ENCODE data around the gene ELK4. TPM values are rescaled to one million over a fixed set of nuclear protein-coding genes. Genes with fewer than 3 reads are reported as not detected.

ELK4 gene
- total RNA-seq, 2 donors from 2014 or later, result 20.2 to 34.4 TPM

DNA sequence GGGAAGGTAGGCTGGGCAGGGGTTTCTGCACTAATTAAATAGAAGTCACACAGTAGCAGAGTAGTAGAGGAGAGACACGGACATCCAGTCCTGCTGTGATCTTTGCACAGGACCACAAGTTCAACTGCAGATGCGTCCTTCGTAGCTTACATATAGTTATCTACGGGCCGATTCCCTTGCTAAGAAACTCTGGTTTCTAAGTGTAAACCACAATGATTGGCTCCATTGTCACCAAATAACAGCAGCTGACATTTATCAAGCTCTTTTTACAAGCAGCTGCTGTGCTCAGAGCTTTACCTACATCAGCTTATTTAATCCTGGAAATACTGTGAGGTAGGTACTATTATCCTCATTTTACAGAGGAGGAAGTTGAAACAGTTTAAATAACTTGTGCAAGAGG lies 45.4 kb upstream of the ELK4 start:
- Histone ChIP-seq H3K27me3 (replicated peaks; ENCODE audit: insufficient read depth) (no peaks in the 10 kb centered on the region), H3K9me3 (no peaks in the 10 kb centered on the region), H3K27ac (no peak overlapping the region), H3K4me1 (ENCODE audit: control insufficient read depth in 1 of 2, low read depth in 2 of 2) (peaks cover 18 to 62% of the 10 kb centered on the region in 2 donors), H3K4me3 (no peak overlapping the region), H3K36me3 (no peaks in the 10 kb centered on the region)
- TF ChIP-seq, protein P1, sequence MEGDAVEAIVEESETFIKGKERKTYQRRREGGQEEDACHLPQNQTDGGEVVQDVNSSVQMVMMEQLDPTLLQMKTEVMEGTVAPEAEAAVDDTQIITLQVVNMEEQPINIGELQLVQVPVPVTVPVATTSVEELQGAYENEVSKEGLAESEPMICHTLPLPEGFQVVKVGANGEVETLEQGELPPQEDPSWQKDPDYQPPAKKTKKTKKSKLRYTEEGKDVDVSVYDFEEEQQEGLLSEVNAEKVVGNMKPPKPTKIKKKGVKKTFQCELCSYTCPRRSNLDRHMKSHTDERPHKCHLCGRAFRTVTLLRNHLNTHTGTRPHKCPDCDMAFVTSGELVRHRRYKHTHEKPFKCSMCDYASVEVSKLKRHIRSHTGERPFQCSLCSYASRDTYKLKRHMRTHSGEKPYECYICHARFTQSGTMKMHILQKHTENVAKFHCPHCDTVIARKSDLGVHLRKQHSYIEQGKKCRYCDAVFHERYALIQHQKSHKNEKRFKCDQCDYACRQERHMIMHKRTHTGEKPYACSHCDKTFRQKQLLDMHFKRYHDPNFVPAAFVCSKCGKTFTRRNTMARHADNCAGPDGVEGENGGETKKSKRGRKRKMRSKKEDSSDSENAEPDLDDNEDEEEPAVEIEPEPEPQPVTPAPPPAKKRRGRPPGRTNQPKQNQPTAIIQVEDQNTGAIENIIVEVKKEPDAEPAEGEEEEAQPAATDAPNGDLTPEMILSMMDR (IDR thresholded peaks at IDR 0.05), result no peak
- ATAC-seq (ENCODE audit: insufficient number of reproducible peaks, low FRiP score, low read depth) (no peak), DNase-seq (ENCODE audit: low spot score) (no peak)

DNA sequence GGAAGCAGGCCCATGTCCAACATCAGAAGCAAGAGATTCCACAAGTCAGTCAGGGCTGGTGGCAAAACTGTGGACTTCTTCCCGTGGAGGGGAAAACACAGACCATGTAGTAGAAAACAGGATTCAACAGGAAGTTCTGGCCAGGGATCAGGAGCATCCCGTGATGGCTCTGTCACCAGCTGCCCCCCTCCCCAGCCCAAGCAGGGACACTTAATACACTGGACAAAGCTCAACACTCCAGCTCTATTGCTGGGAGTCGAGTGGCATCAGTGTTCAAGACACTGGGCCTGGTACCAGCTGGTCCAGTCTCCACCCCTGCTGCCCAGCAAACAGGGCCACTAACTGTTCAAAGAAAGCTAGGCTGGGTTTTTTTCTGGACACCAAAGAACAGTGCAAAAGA lies 44.8 kb upstream of the ELK4 start:
- no peak for ATAC-seq (ENCODE audit: insufficient number of reproducible peaks, low FRiP score, low read depth)
- Histone ChIP-seq H3K9me3 (no peaks in the 10 kb centered on the region), H3K36me3 (no peaks in the 10 kb centered on the region), H3K4me3 (no peak overlapping the region), H3K4me1 (ENCODE audit: control insufficient read depth in 1 of 2, low read depth in 2 of 2) (peaks cover 18 to 65% of the 10 kb centered on the region in 2 donors), H3K27ac (no peak overlapping the region), H3K27me3 (replicated peaks; ENCODE audit: insufficient read depth) (no peaks in the 10 kb centered on the region)
- no peak for DNase-seq (ENCODE audit: low spot score)
- TF ChIP-seq, protein P1 (IDR thresholded peaks at IDR 0.05), result no peak

DNA sequence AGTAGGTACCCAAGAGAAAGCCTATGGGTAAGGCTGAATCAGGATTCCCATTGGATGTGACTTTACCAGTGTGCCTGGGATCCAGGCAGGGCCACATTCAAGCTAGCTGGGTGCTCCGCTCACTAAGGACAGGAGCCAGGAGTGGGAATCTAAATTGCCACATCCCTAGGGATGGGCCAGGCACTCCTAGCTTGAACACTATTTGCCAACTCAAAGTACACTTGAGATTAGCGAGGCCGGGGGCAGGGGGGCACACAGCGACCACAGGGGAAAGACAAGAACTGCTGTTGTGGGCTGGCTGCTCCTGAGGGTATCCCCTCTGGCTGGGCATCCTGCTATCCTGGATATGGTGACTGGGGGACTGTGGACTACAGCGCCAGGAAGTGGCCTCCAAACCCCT lies 44.2 kb upstream of the ELK4 start:
- H3K4me1 ChIP-seq (ENCODE audit: control insufficient read depth in 1 of 2, low read depth in 2 of 2), result peaks cover 18 to 67% of the 10 kb centered on the region in 2 donors
- peak overlapping the region in 1 of 2 donors; percentile 19 for H3K27ac ChIP-seq
- no peaks in the 10 kb centered on the region for H3K9me3 ChIP-seq
- ATAC-seq (ENCODE audit: insufficient number of reproducible peaks, low FRiP score, low read depth) (no peak), DNase-seq (ENCODE audit: low spot score) (no peak)
- TF ChIP-seq, protein P1 (IDR thresholded peaks at IDR 0.05), result no peak
- no peaks in the 10 kb centered on the region for H3K27me3 ChIP-seq (replicated peaks; ENCODE audit: insufficient read depth)
- H3K36me3 ChIP-seq, result no peaks in the 10 kb centered on the region
- H3K4me3 ChIP-seq, result no peak overlapping the region

DNA sequence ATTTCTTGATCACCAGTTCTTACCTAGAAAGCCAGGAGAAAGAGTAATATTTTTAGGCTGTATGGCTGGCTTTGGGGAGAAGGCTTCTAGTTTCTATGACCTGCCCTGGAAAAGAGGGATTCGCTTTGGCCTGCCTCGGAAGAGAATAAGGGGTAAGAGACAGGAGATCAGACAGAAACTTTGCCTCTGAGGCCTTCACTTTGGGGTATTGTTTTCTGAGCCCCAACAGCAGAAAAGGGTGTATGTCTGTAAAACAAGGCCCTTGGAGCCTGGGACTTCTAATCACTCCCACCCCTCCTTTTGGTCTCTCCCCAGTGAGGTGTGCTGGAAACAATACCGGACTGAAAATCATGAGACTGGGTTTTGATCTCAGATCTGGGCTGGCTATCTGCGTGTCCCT lies 43.4 kb upstream of the ELK4 start:
- Histone ChIP-seq H3K27me3 (replicated peaks; ENCODE audit: insufficient read depth) (no peaks in the 10 kb centered on the region), H3K4me1 (ENCODE audit: control insufficient read depth in 1 of 2, low read depth in 2 of 2) (peaks cover 18 to 72% of the 10 kb centered on the region in 2 donors), H3K9me3 (no peaks in the 10 kb centered on the region), H3K27ac (peak overlapping the region in 1 of 2 donors; percentile 19), H3K36me3 (no peaks in the 10 kb centered on the region), H3K4me3 (no peak overlapping the region)
- DNase-seq (ENCODE audit: low spot score), result no peak
- no peak for ATAC-seq (ENCODE audit: insufficient number of reproducible peaks, low FRiP score, low read depth)
- TF ChIP-seq, protein P1 (IDR thresholded peaks at IDR 0.05), result no peak

DNA sequence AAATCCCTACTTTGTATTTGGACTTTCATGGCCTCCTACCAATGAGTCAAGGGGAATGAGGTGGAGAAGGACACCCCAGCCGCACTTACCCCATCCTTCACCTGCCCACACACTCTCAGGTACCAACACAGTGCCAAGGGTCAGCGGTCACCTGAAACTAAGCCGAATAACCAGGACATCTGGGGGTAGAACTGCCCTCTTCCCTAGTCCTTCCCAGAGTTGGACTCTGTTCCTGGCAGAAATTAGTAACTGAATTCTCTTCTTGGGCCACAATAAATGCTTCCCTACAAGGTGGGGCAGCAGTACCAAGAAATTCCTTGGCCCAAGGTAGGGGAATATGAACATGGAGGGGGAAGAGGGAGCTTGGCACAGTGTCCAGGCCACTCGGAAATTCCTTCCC lies 41.2 kb upstream of the ELK4 start:
- Histone ChIP-seq H3K4me1 (ENCODE audit: control insufficient read depth in 1 of 2, low read depth in 2 of 2) (peaks cover 5 to 75% of the 10 kb centered on the region in 2 donors), H3K36me3 (no peaks in the 10 kb centered on the region), H3K27me3 (replicated peaks; ENCODE audit: insufficient read depth) (no peaks in the 10 kb centered on the region), H3K4me3 (no peak overlapping the region), H3K27ac (peak overlapping the region; percentile 66 to 72), H3K9me3 (no peaks in the 10 kb centered on the region)
- no peak for ATAC-seq (ENCODE audit: insufficient number of reproducible peaks, low FRiP score, low read depth)
- TF ChIP-seq, protein P1 (IDR thresholded peaks at IDR 0.05), result no peak
- no peak for DNase-seq (ENCODE audit: low spot score)
